PC-9 (cell line): Measurements from ENCODE around the gene MAS1. TPM values are rescaled to one million over a fixed set of nuclear protein-coding genes. Genes with fewer than 3 reads are reported as not detected.

Experiments used
- BruUV-seq: library from RNA; stranded (reverse); fragments of 400-500 nt; replicated peaks from 2 replicates; lab custom pipeline; 2021; lab: Mats Ljungman, UMichigan
- CTCF ChIA-PET: fragments of 300-600 bp; sonication (Branson Sonifier 250); formaldehyde crosslinking; loops from one replicate; lab custom pipeline; 2022; ENCODE audit warnings: antibody characterized with exemption; lab: Charles Lee
- POLR2A ChIA-PET: fragments of 300-600 bp; sonication (Branson Sonifier 250); formaldehyde crosslinking; loops from one replicate; lab custom pipeline; 2022; ENCODE audit warnings: antibody characterized with exemption; ENCODE audit not compliant: unreplicated experiment; lab: Charles Lee
- DNase-seq, 2 experiments: peaks; one replicate each; pipeline versions ENCODE4 v3.0.0 to v3.0.0-alpha.2; 2015 to 2022; ENCODE audit warnings: mixed read lengths in 1 of 2
- H2AFZ ChIP-seq: fragments of 200-600 bp; sonication (generic); 2 replicates; pipeline ENCODE4 v1.8.1; 2017; ENCODE audit warnings: antibody characterized with exemption
- H3F3A ChIP-seq: fragments of 200-600 bp; sonication (generic); 2 replicates; pipeline ENCODE4 v1.8.1; 2017; ENCODE audit warnings: antibody characterized with exemption, mild to moderate bottlenecking, low read depth; ENCODE audit not compliant: insufficient read depth
- H3K27ac ChIP-seq: fragments of 200-600 bp; sonication (generic); 2 replicates; pipeline ENCODE4 v1.6.1; 2016; ENCODE audit warnings: mixed run types
- H3K27me3 ChIP-seq: fragments of 200-600 bp; sonication (generic); 2 replicates; pipeline ENCODE4 v1.6.1; 2016; ENCODE audit warnings: low read depth, mixed run types; ENCODE audit not compliant: insufficient read depth
- H3K36me3 ChIP-seq: fragments of 200-600 bp; sonication (generic); 2 replicates; pipeline ENCODE4 v1.6.1; 2016; ENCODE audit warnings: low read depth, mixed run types
- H3K4me1 ChIP-seq: fragments of 200-600 bp; sonication (generic); replicated peaks from 2 replicates; pipeline ENCODE4 v1.6.1; 2016; ENCODE audit warnings: mixed run types; ENCODE audit not compliant: insufficient read depth
- H3K4me2 ChIP-seq: fragments of 200-600 bp; sonication (generic); 2 replicates; pipeline ENCODE4 v1.6.1; 2017; ENCODE audit warnings: mixed run types
- H3K4me3 ChIP-seq: fragments of 200-600 bp; sonication (generic); 2 replicates; pipeline ENCODE4 v1.6.1; 2016; ENCODE audit warnings: mixed run types
- H3K79me2 ChIP-seq: fragments of 200-600 bp; sonication (generic); 2 replicates; pipeline ENCODE4 v1.6.1; 2017; ENCODE audit warnings: low read depth, mixed run types
- H3K9me2 ChIP-seq: fragments of 200-600 bp; sonication (generic); 2 replicates; pipeline ENCODE4 v1.8.1; 2017; ENCODE audit warnings: mild to moderate bottlenecking; ENCODE audit not compliant: insufficient read depth
- H3K9me3 ChIP-seq: fragments of 200-600 bp; sonication (generic); 2 replicates; pipeline ENCODE4 v1.8.1; 2016; ENCODE audit warnings: low read depth; ENCODE audit not compliant: insufficient read depth
- H4K20me1 ChIP-seq: fragments of 200-600 bp; sonication (generic); 2 replicates; pipeline ENCODE4 v1.8.1; 2017; ENCODE audit not compliant: insufficient read depth
- CTCF ChIP-seq: fragments of 200-600 bp; sonication (generic); conservative IDR thresholded peaks from 2 replicates; pipeline ENCODE4 v1.6.1; 2017; ENCODE audit warnings: mixed run types, antibody characterized with exemption, mild to moderate bottlenecking, moderate library complexity
- EZH2 ChIP-seq: fragments of 200-600 bp; sonication (generic); IDR thresholded peaks from 2 replicates; pipeline ENCODE4 v1.8.0; 2017; ENCODE audit warnings: antibody characterized with exemption, low read depth
- intact Hi-C: fragments of 100-400 bp; cut with micrococcal nuclease; formaldehyde crosslinking; loops from one replicate; pipeline ENCODE4 v1.10.0; 2022; ENCODE audit not compliant: unreplicated experiment
- total RNA-seq: library from RNA; stranded (reverse); gene quantifications from 2 replicates; pipeline ENCODE4 v1.2.3, GENCODE V29; 2021

The MAS1 gene
- total RNA-seq, 1 experiment from 2014 or later = not detected

GRCh38 chr6:159893064-159893463 lies 2.3 kb downstream of the MAS1 start:
- POLR2A ChIA-PET = no interaction called here

GRCh38 chr6:159894991-159895390 lies 4.2 kb downstream of the MAS1 start:
- Histone ChIP-seq H4K20me1 (no peaks in the 10 kb centered on the region), H3K4me2 (no peak overlapping the region), H2AFZ (no peak overlapping the region), H3K27me3 (peaks cover 86% of the 10 kb centered on the region), H3K9me2 (no peaks in the 10 kb centered on the region), H3K79me2 (no peaks in the 10 kb centered on the region), H3K4me1 (no peaks in the 10 kb centered on the region), H3K36me3 (no peaks in the 10 kb centered on the region), H3K4me3 (no peak overlapping the region), H3F3A (no peaks in the 10 kb centered on the region), H3K9me3 (no peaks in the 10 kb centered on the region), H3K27ac (no peak overlapping the region)
- no TSS peak for BruUV-seq
- no peak for TF ChIP-seq EZH2
- no peak for TF ChIP-seq CTCF
- intact Hi-C loops = no loop called here
- ChIA-PET CTCF (no interaction called here), POLR2A (no interaction called here)
- no peak for DNase-seq

More at GRCh38 chr6:159893064-159893463, 2.3 kb downstream of the MAS1 start:
- H3K4me1 ChIP-seq = no peaks in the 10 kb centered on the region
- H3K79me2 ChIP-seq = no peaks in the 10 kb centered on the region
- no peak overlapping the region for H3K4me2 ChIP-seq
- H4K20me1 ChIP-seq = no peaks in the 10 kb centered on the region
- no peak overlapping the region for H2AFZ ChIP-seq
- DNase-seq = no peak
- TF ChIP-seq EZH2 (no peak), CTCF (no peak)
- H3K4me3 ChIP-seq = no peak overlapping the region
- peaks cover 95% of the 10 kb centered on the region for H3K27me3 ChIP-seq
- no peaks in the 10 kb centered on the region for H3K9me3 ChIP-seq
- H3K27ac ChIP-seq = no peak overlapping the region
- CTCF ChIA-PET = no interaction called here
- no peaks in the 10 kb centered on the region for H3F3A ChIP-seq
- H3K36me3 ChIP-seq = no peaks in the 10 kb centered on the region
- BruUV-seq = no TSS peak
- intact Hi-C loops = no loop called here
- no peaks in the 10 kb centered on the region for H3K9me2 ChIP-seq

GRCh38 chr6:159897603-159898002 lies 6.8 kb downstream of the MAS1 start:
- Histone ChIP-seq H3K27ac (no peak overlapping the region), H2AFZ (no peak overlapping the region), H3K36me3 (no peaks in the 10 kb centered on the region), H3K9me3 (no peaks in the 10 kb centered on the region), H3K4me1 (no peaks in the 10 kb centered on the region), H3K4me2 (no peak overlapping the region), H3K27me3 (peaks cover 82% of the 10 kb centered on the region), H3K4me3 (no peak overlapping the region), H4K20me1 (no peaks in the 10 kb centered on the region), H3K9me2 (no peaks in the 10 kb centered on the region), H3K79me2 (no peaks in the 10 kb centered on the region), H3F3A (no peaks in the 10 kb centered on the region)
- ChIA-PET POLR2A (no interaction called here), CTCF (no interaction called here)
- BruUV-seq = no TSS peak
- TF ChIP-seq CTCF = no peak
- TF ChIP-seq EZH2 = no peak
- intact Hi-C loops = no loop called here
- DNase-seq = no peak
